ENCODE data around the gene SLC6A11. TPM values are rescaled to one million over a fixed set of nuclear protein-coding genes. Genes with fewer than 3 reads are reported as not detected.

Gene SLC6A11
- total and polyA plus RNA-seq, 2 of the 13 experiments (the other 11 are each of a cell fraction or from before 2014, with no cell fraction given) = 17.9 to 34.5 TPM

GRCh38 chr3:10845001-10845761 is 29.2 kb downstream of the SLC6A11 start:
- intact Hi-C loops (cut with micrococcal nuclease; ENCODE audit: unreplicated experiment) = no loop called here
- no peak overlapping the region for H3K27ac ChIP-seq (ENCODE audit: extremely low read length, insufficient read depth, low read length)
- H3K27me3 ChIP-seq (ENCODE audit: control insufficient read depth in 1 of 2, insufficient read depth in 2 of 2, low read length in 2 of 2) = peaks cover 0 to 1% of the 10 kb centered on the region in 2 experiments; a peak in 1 of 5 replicates
- in situ Hi-C loops (cut with HindIII; ENCODE audit: extremely low pct_ligation_motif_present, low pct_unique_long_range_greater_than_20kb) = no loop called here
- H3K36me3 ChIP-seq (replicated peaks in 1 of 2; ENCODE audit: control insufficient read depth in 1 of 2, insufficient read depth in 2 of 2, low read length in 2 of 2) = peaks cover 1 to 12% of the 10 kb centered on the region in 2 experiments; a peak in 4 of 5 replicates
- no peaks in the 10 kb centered on the region for H4K20me1 ChIP-seq (ENCODE audit: insufficient read depth, low read length)
- CTCF ChIA-PET (ENCODE audit: low intra/inter-chr PET ratio, low total read pairs) = no interaction called here
- H3K79me2 ChIP-seq (ENCODE audit: insufficient read depth, low read length) = no peaks in the 10 kb centered on the region
- DNase-seq (ENCODE audit: low spot score) = no peak
- H3K4me1 ChIP-seq (ENCODE audit: insufficient read depth, low read length) = no peaks in the 10 kb centered on the region
- H3K4me2 ChIP-seq (ENCODE audit: low read depth, low read length) = no peak overlapping the region
- TF ChIP-seq ZBTB7B (CRISPR knock-in tag; IDR thresholded peaks at IDR 0.05) (no peak), ARNTL (CRISPR knock-in tag; IDR thresholded peaks at IDR 0.05) (no peak), ZFP1 (CRISPR knock-in tag; IDR thresholded peaks at IDR 0.05) (no peak), KLF15 (CRISPR knock-in tag; IDR thresholded peaks at IDR 0.05; ENCODE audit: borderline replicate concordance) (no peak), ZNF572 (CRISPR knock-in tag; IDR thresholded peaks at IDR 0.05) (no peak), HOXD1 (CRISPR knock-in tag; IDR thresholded peaks at IDR 0.05) (no peak)
- no peak overlapping the region for H2AFZ ChIP-seq (ENCODE audit: low read length)
- H3K9ac ChIP-seq (ENCODE audit: insufficient read depth, low read depth, low read length) = no peak overlapping the region
- no peak overlapping the region for H3K4me3 ChIP-seq (replicated peaks in 1 of 3; ENCODE audit: insufficient read depth in 1 of 3, low read depth in 2 of 3, low read length in 3 of 3)
- WGBS (ENCODE audit: low lambda C conversion rate) = 69% methylated on average over 6 of the region's 6 CpGs
- H3K9me3 ChIP-seq (ENCODE audit: low read length) = no peaks in the 10 kb centered on the region
- no peak for FAIRE-seq
- no peak for ATAC-seq
- BruUV-seq (replicated peaks) = no TSS peak
- POLR2A ChIA-PET = no interaction called here

GRCh38 chr3:10845839-10846656 is 30.0 kb downstream of the SLC6A11 start:
- no peak for DNase-seq (ENCODE audit: low spot score)
- Histone ChIP-seq H3K79me2 (ENCODE audit: insufficient read depth, low read length) (no peaks in the 10 kb centered on the region), H3K4me2 (ENCODE audit: low read depth, low read length) (no peak overlapping the region), H2AFZ (ENCODE audit: low read length) (no peak overlapping the region), H3K9ac (ENCODE audit: insufficient read depth, low read depth, low read length) (no peak overlapping the region), H3K36me3 (replicated peaks in 1 of 2; ENCODE audit: control insufficient read depth in 1 of 2, insufficient read depth in 2 of 2, low read length in 2 of 2) (peaks cover 1 to 15% of the 10 kb centered on the region in 2 experiments; a peak in 4 of 5 replicates), H4K20me1 (ENCODE audit: insufficient read depth, low read length) (no peaks in the 10 kb centered on the region), H3K4me3 (replicated peaks in 1 of 3; ENCODE audit: insufficient read depth in 1 of 3, low read depth in 2 of 3, low read length in 3 of 3) (no peak overlapping the region), H3K9me3 (ENCODE audit: low read length) (no peaks in the 10 kb centered on the region), H3K27ac (ENCODE audit: extremely low read length, insufficient read depth, low read length) (no peak overlapping the region), H3K4me1 (ENCODE audit: insufficient read depth, low read length) (no peaks in the 10 kb centered on the region), H3K27me3 (ENCODE audit: control insufficient read depth in 1 of 2, insufficient read depth in 2 of 2, low read length in 2 of 2) (peaks cover 0 to 1% of the 10 kb centered on the region in 2 experiments; a peak in 1 of 5 replicates)
- POLR2A ChIA-PET = no interaction called here
- BruUV-seq (replicated peaks) = no TSS peak
- no peak for FAIRE-seq
- TF ChIP-seq MAFK (conservative IDR thresholded peaks at IDR 0.05 in 1 of 2, IDR thresholded peaks at IDR 0.05 in 1 of 2; ENCODE audit: low read length in 2 of 2) (peak; percentile 21 to 25; a peak in 1 of 4 replicates), PAXIP1 (CRISPR knock-in tag; conservative IDR thresholded peaks at IDR 0.05) (no peak)
- CTCF ChIA-PET (ENCODE audit: low intra/inter-chr PET ratio, low total read pairs) = no interaction called here
- peak; percentile 35; the same call in 2 of the 3 replicates for ATAC-seq
- WGBS (ENCODE audit: low lambda C conversion rate) = 69% methylated on average over 4 of the region's 5 CpGs
- intact Hi-C loops (cut with micrococcal nuclease; ENCODE audit: unreplicated experiment) = no loop called here
- in situ Hi-C loops (cut with HindIII; ENCODE audit: extremely low pct_ligation_motif_present, low pct_unique_long_range_greater_than_20kb) = no loop called here

All from HepG2 (cell line).